IMR-90 (cell line): ENCODE results near the gene NEIL1. TPM values are rescaled to one million over a fixed set of nuclear protein-coding genes. Genes with fewer than 3 reads are reported as not detected.
A peak's percentile ranks its signal among the peaks of the same experiment; 100 is the strongest.

Experiments
- ATAC-seq: fragments of 200-7000 bp; cut with Tn5 transposase; 2 replicates; pipeline ENCODE4 v1.9.1; 2020; ENCODE audit warnings: low read depth, mild to moderate bottlenecking, moderate library complexity
- BruUV-seq: library from RNA; stranded (reverse); fragments of 400-500 nt; replicated peaks from 2 replicates; lab custom pipeline; 2021; lab: Mats Ljungman, UMichigan
- CTCF ChIA-PET: fragments of 300-600 bp; formaldehyde crosslinking; extraction: SDS; loops from one replicate; lab custom pipeline; 2021; ENCODE audit warnings: antibody characterized with exemption; lab: Yijun Ruan, JAX
- POLR2A ChIA-PET: fragments of 300-600 bp; sonication (Branson Sonifier 250); formaldehyde crosslinking; loops from one replicate; lab custom pipeline; 2022; ENCODE audit warnings: antibody characterized with exemption; ENCODE audit not compliant: unreplicated experiment; lab: Charles Lee
- DNase-seq: peaks from one replicate; pipeline ENCODE4 v3.0.0; 2013
- H2AFZ ChIP-seq: replicated peaks from 2 replicates; pipeline ENCODE3; 2013; ENCODE audit warnings: low read length, mild to moderate bottlenecking; ENCODE audit not compliant: poor library complexity
- H2AK5ac ChIP-seq: 2 replicates; pipeline ENCODE4 v1.6.1; 2013; ENCODE audit warnings: low read depth, low read length, inconsistent platforms
- H2AK9ac ChIP-seq: replicated peaks from 2 replicates; pipeline ENCODE3; 2013; ENCODE audit warnings: mild to moderate bottlenecking, low read depth, low read length, moderate library complexity; ENCODE audit not compliant: poor library complexity
- H2BK120ac ChIP-seq: 2 replicates; pipeline ENCODE4 v1.6.1; 2013; ENCODE audit warnings: low read depth, low read length, inconsistent platforms
- H2BK15ac ChIP-seq: 3 replicates; pipeline ENCODE4 v1.6.1; 2013; ENCODE audit warnings: low read depth, low read length, inconsistent platforms
- H2BK20ac ChIP-seq: 2 replicates; pipeline ENCODE4 v1.6.1; 2013; ENCODE audit warnings: low read depth, mild to moderate bottlenecking, inconsistent platforms, low read length, moderate library complexity
- H2BK5ac ChIP-seq: 2 replicates; pipeline ENCODE4 v1.6.1; 2013; ENCODE audit warnings: mild to moderate bottlenecking, low read depth, low read length, inconsistent platforms; ENCODE audit not compliant: poor library complexity, severe bottlenecking
- H3K14ac ChIP-seq: replicated peaks from 2 replicates; pipeline ENCODE4 v1.6.1; 2013; ENCODE audit warnings: low read depth, low read length, inconsistent platforms
- H3K18ac ChIP-seq: 2 replicates; pipeline ENCODE4 v1.6.1; 2013; ENCODE audit warnings: low read depth, low read length, control low read depth
- H3K23ac ChIP-seq: 2 replicates; pipeline ENCODE4 v1.6.1; 2013; ENCODE audit warnings: low read depth, low read length, inconsistent platforms
- H3K27ac ChIP-seq: 2 replicates; pipeline ENCODE4 v1.5.1; 2013; ENCODE audit warnings: mild to moderate bottlenecking, control low read depth, low read length; ENCODE audit not compliant: insufficient read depth
- H3K27me3 ChIP-seq: 2 replicates; pipeline ENCODE4 v1.6.1; 2013; ENCODE audit warnings: low read length; ENCODE audit not compliant: control insufficient read depth, insufficient read depth
- H3K36me3 ChIP-seq: 2 replicates; pipeline ENCODE4 v1.6.1; 2013; ENCODE audit warnings: low read length, mixed read lengths; ENCODE audit not compliant: control insufficient read depth, insufficient read depth
- H3K4ac ChIP-seq: 2 replicates; pipeline ENCODE4 v1.6.1; 2013; ENCODE audit warnings: low read depth, low read length, inconsistent platforms
- H3K4me1 ChIP-seq: 2 replicates; pipeline ENCODE4 v1.6.1; 2013; ENCODE audit warnings: low read length, mixed read lengths; ENCODE audit not compliant: control insufficient read depth, insufficient read depth
- H3K4me2 ChIP-seq: 2 replicates; pipeline ENCODE4 v1.6.1; 2013; ENCODE audit warnings: low read depth, mild to moderate bottlenecking, control low read depth, low read length, moderate library complexity
- H3K4me3 ChIP-seq: 2 replicates; pipeline ENCODE4 v1.5.1; 2013; ENCODE audit warnings: low read depth, mild to moderate bottlenecking, control low read depth, low read length, moderate library complexity; ENCODE audit not compliant: insufficient read depth
- H3K56ac ChIP-seq: 2 replicates; pipeline ENCODE4 v1.6.1; 2013; ENCODE audit warnings: low read length, inconsistent platforms; ENCODE audit not compliant: insufficient read depth; ENCODE audit errors: extremely low read depth
- H3K79me1 ChIP-seq, 2 experiments: 2 replicates each; pipeline ENCODE4 v1.6.1; 2013; ENCODE audit warnings: low read length in 2 of 2, inconsistent platforms in 1 of 2, low read depth in 1 of 2
- H3K9ac ChIP-seq: 2 replicates; pipeline ENCODE4 v1.6.1; 2013; ENCODE audit warnings: low read depth, low read length, control low read depth
- H3K9me1 ChIP-seq: 2 replicates; pipeline ENCODE4 v1.6.1; 2013; ENCODE audit warnings: low read length, inconsistent platforms; ENCODE audit not compliant: insufficient read depth
- H3K9me3 ChIP-seq: 2 replicates; pipeline ENCODE4 v1.6.1; 2013; ENCODE audit warnings: low read length; ENCODE audit not compliant: control insufficient read depth, insufficient read depth
- H4K20me1 ChIP-seq: 2 replicates; pipeline ENCODE4 v1.6.1; 2013; ENCODE audit warnings: low read length, inconsistent platforms; ENCODE audit not compliant: insufficient read depth
- H4K5ac ChIP-seq: 2 replicates; pipeline ENCODE4 v1.6.1; 2013; ENCODE audit warnings: mild to moderate bottlenecking, low read depth, low read length, control low read depth
- H4K8ac ChIP-seq, 2 experiments: 2 replicates each; pipeline ENCODE4 v1.6.1; 2013; ENCODE audit warnings: low read depth in 2 of 2, low read length in 2 of 2, control low read depth in 1 of 2, inconsistent platforms in 1 of 2
- H4K91ac ChIP-seq: 2 replicates; pipeline ENCODE4 v1.6.1; 2013; ENCODE audit warnings: low read depth, low read length, inconsistent platforms; ENCODE audit not compliant: insufficient read depth
- BHLHE40 ChIP-seq: fragments of 150-350 bp; IDR thresholded peaks from 2 replicates; pipeline ENCODE4 v1.6.1; 2016; ENCODE audit warnings: mild to moderate bottlenecking, low read depth, low read length
- CEBPB ChIP-seq: IDR thresholded peaks from 2 replicates; pipeline ENCODE4 v1.6.1; 2012; ENCODE audit warnings: low read depth, low read length, improper control_type of control experiment
- CTCF ChIP-seq: conservative IDR thresholded peaks from 2 replicates; pipeline ENCODE4 v1.5.1; 2012; ENCODE audit warnings: mild to moderate bottlenecking, low read depth, low read length, improper control_type of control experiment
- FOS ChIP-seq: fragments of 150-350 bp; IDR thresholded peaks from 2 replicates; pipeline ENCODE4 v1.6.1; 2016; ENCODE audit warnings: low read depth, low read length
- MAFK ChIP-seq: IDR thresholded peaks from 2 replicates; pipeline ENCODE4 v1.6.1; 2012; ENCODE audit warnings: low read depth, low read length, improper control_type of control experiment
- MAZ ChIP-seq: IDR thresholded peaks from 2 replicates; pipeline ENCODE4 v1.6.1; 2012; ENCODE audit warnings: low read depth, mild to moderate bottlenecking, low read length, improper control_type of control experiment, moderate library complexity, borderline replicate concordance
- MXI1 ChIP-seq: IDR thresholded peaks from 2 replicates; pipeline ENCODE4 v1.6.1; 2012; ENCODE audit warnings: low read depth, mild to moderate bottlenecking, low read length, moderate library complexity, borderline replicate concordance
- RAD21 ChIP-seq: IDR thresholded peaks from 2 replicates; pipeline ENCODE4 v1.6.1; 2012; ENCODE audit warnings: low read length, improper control_type of control experiment
- RCOR1 ChIP-seq: IDR thresholded peaks from 2 replicates; pipeline ENCODE4 v1.6.1; 2012; ENCODE audit warnings: mild to moderate bottlenecking, low read length, improper control_type of control experiment; ENCODE audit not compliant: insufficient replicate concordance
- USF2 ChIP-seq: fragments of 150-350 bp; IDR thresholded peaks from 2 replicates; pipeline ENCODE4 v1.6.1; 2017; ENCODE audit warnings: mild to moderate bottlenecking, antibody characterized with exemption, low read length, low read depth
- WGBS, 2 experiments: methylation state at CpG; one replicate each; pipeline versions ENCODE4 v1.1.5 to v1.1.7; 2013; ENCODE audit warnings: missing lambda C conversion rate in 2 of 2; ENCODE audit not compliant: insufficient read length in 1 of 2; ENCODE audit errors: extremely low coverage in 2 of 2; 5-methylcytosine and 5-hydroxymethylcytosine counted together
- dilution Hi-C: fragments of 300-500 bp; cut with HindIII; formaldehyde crosslinking; loops from one replicate; pipeline ENCODE4 v1.14.3; 2018; ENCODE audit warnings: low sequenced_read_pairs; ENCODE audit not compliant: unreplicated experiment
- in situ Hi-C: fragments of 300-500 bp; cut with MboI; formaldehyde crosslinking; loops from 3 replicates; pipeline ENCODE4 v1.14.3; 2019; ENCODE audit warnings: low sequenced_read_pairs, inconsistent platforms, mixed read lengths
- intact Hi-C: fragments of 100-400 bp; cut with micrococcal nuclease; formaldehyde crosslinking; loops from 2 replicates; pipeline ENCODE4 v1.10.0; 2022
- polyA plus RNA-seq, 3 experiments: library from polyadenylated mRNA; depleted of rRNA; stranded (reverse); fragments of >200 nt; gene quantifications; 2 replicates each; pipeline ENCODE4 v1.2.3, GENCODE V29; 2012; ENCODE audit warnings: low replicate concordance in 1 of 3
- total RNA-seq: library from RNA; depleted of rRNA; stranded (reverse); fragments of >200 nt; gene quantifications from 2 replicates; pipeline ENCODE4 v1.2.3, GENCODE V29; 2012
- TF ChIP-seq, protein P1 (sequence below): fragments of 150-350 bp; IDR thresholded peaks from 2 replicates; pipeline ENCODE4 v1.6.1; 2016; ENCODE audit warnings: low read depth, mild to moderate bottlenecking, low read length, moderate library complexity, borderline replicate concordance

The NEIL1 gene
- total and polyA plus RNA-seq, 2 of the 4 experiments (the other 2 are of a cell fraction): 1.1 to 3.6 TPM

GRCh38 chr15:75389791-75390382 lies 43.0 kb downstream of the NEIL1 start:
- Histone ChIP-seq H3K27me3 (no peaks in the 10 kb centered on the region), H2AK5ac (no peak overlapping the region), H2BK20ac (no peak overlapping the region), H3K4me3 (no peak overlapping the region), H4K8ac (no peak overlapping the region), H3K9me1 (peaks cover 6% of the 10 kb centered on the region), H3K23ac (no peak overlapping the region), H3K18ac (no peak overlapping the region), H4K5ac (no peak overlapping the region), H2BK5ac (no peak overlapping the region), H3K9ac (no peak overlapping the region), H3K4me1 (peaks cover 2% of the 10 kb centered on the region; the same call in 1 of the 2 replicates), H2AK9ac (no peak overlapping the region), H3K27ac (no peak overlapping the region), H3K9me3 (no peaks in the 10 kb centered on the region), H3K79me1 (peaks cover 18 to 34% of the 10 kb centered on the region in 2 experiments; a peak in 3 of 4 replicates), H3K14ac (no peak overlapping the region), H3K56ac (no peak overlapping the region), H3K36me3 (peaks cover 52% of the 10 kb centered on the region), H2BK15ac (no peak overlapping the region), H3K4ac (no peak overlapping the region), H4K91ac (no peak overlapping the region), H4K20me1 (no peaks in the 10 kb centered on the region), H2AFZ (no peak overlapping the region), H2BK120ac (no peak overlapping the region), H3K4me2 (no peak overlapping the region)
- no peak for DNase-seq
- CTCF ChIA-PET: no interaction called here
- TF ChIP-seq MXI1 (no peak), BHLHE40 (no peak), USF2 (no peak), RAD21 (no peak), RCOR1 (no peak), FOS (no peak), CTCF (no peak), MAFK (no peak), CEBPB (no peak), MAZ (no peak)
- TF ChIP-seq, protein P1, sequence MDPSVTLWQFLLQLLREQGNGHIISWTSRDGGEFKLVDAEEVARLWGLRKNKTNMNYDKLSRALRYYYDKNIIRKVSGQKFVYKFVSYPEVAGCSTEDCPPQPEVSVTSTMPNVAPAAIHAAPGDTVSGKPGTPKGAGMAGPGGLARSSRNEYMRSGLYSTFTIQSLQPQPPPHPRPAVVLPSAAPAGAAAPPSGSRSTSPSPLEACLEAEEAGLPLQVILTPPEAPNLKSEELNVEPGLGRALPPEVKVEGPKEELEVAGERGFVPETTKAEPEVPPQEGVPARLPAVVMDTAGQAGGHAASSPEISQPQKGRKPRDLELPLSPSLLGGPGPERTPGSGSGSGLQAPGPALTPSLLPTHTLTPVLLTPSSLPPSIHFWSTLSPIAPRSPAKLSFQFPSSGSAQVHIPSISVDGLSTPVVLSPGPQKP: no peak
- ATAC-seq: peak; percentile 11; the same call in 1 of the 2 replicates
- dilution Hi-C loops: no loop called here
- intact Hi-C loops: loop anchor here (5.0 kb wide), 1 partner anchor 37 kb away; no protein-coding TSS in a partner anchor
- POLR2A ChIA-PET: interaction anchor here (0.5 kb wide), 1 partner anchor 62 kb away, joined by 3 read pairs; the partner anchor contains the start of gene SIN3A
- no CpG with 5 or more reads among the region's 1 CpG for WGBS, 2 experiments
- in situ Hi-C loops: no loop called here
- BruUV-seq: no TSS peak
